Posterior vena cava (tissue), 2 donors: ENCODE measurements around the gene TIMM8B. TPM values are rescaled to one million over a fixed set of nuclear protein-coding genes. Genes with fewer than 3 reads are reported as not detected.

ENCODE experiments used
- DNase-seq: peaks from one replicate; pipeline ENCODE4 v3.0.0-alpha.2; 2020; ENCODE audit warnings: low spot score
- intact Hi-C, 2 donors: fragments of 100-400 bp; cut with DNase I; formaldehyde crosslinking; loops; one replicate each; pipeline versions ENCODE4 v1.14.1 to v1.14.2; 2022 to 2023
- long read RNA-seq, 2 donors: library from polyadenylated mRNA; unstranded; transcript quantifications; one replicate each; pipeline ENCODE4 v2.0.0, GENCODE V29; 2020 to 2021
- total RNA-seq, 2 donors: library from RNA; stranded (reverse); fragmentation: NEBNext Ultra II Directional; extraction: Animal tissue kit (Norgen Biotek cat#: 25700); gene quantifications; one replicate each; pipeline ENCODE4 v1.2.1, GENCODE V29; 2021
- donor health status: DM: yes; HTN: yes; CAD: no.
- donor health status: DM: yes; HTN: yes; CAD: no.

Gene TIMM8B, protein sequence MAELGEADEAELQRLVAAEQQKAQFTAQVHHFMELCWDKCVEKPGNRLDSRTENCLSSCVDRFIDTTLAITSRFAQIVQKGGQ
- total RNA-seq, result 10 to 100 TPM; 53.8 to 64.6 TPM
- long read RNA-seq, donor 1, transcript TIMM8B-201 (2 exons, 819 nt), result major isoform, 16 of 18 reads
- long read RNA-seq, donor 1, partial matches to known transcripts, result 0 of 18 reads
- long read RNA-seq, donor 1, other reads (novel, unspliced or antisense), result 0 of 18 reads
- long read RNA-seq, donor 2, transcript TIMM8B-201 (2 exons, 819 nt), result major isoform, 17 of 21 reads
- long read RNA-seq, donor 2, partial matches to known transcripts, result 0 of 21 reads
- long read RNA-seq, donor 2, other reads (novel, unspliced or antisense), result 2 of 21 reads

DNA sequence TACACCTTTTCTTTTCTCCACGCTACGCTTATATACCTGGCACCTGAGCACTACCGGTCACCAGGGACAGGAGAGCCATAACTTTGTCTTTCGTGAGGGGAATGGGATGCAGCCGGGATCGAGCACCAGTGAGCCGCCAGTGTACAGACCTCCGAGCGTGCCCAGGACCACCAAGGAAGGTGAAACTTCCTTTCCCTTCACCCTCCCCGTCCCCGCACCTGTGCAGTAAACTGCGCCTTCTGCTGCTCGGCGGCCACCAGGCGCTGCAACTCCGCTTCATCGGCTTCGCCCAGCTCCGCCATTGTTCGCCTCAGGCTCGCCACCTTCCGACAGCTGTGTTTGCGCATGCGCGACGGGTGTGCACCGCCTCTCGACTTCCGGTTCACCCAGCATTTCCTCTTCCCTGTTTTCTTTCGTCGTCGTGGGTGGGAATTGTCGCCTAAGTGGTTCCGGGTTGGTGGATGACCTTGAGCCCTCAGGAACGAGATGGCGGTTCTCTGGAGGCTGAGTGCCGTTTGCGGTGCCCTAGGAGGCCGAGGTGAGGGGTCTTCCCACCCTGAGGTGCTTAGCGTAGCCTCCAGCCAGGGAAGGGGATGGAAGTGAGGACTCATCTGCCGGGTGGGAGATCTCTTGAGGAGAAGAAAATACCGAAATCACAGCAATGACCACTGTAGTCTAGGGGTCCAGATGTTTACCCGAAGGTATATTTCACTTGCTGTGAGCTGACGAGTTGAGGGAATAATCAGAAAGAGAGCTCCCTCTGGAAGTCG is at the start of gene TIMM8B, which contains the start of gene SDHD:
Gene TIMM8B (minus strand): TSS at position 335 of the 770 bp plus-strand sequence. CDS start 33 bp downstream, at position 302.
Gene SDHD (plus strand): TSS at position 452 of the 770 bp plus-strand sequence. CDS start 35 bp downstream, at position 487.
- DNase-seq, result peak; percentile 98
- intact Hi-C loops, result no loop called here

GRCh38 chr11:112134473-112134872 is 47.9 kb upstream of the TIMM8B start:
- intact Hi-C loops, result no loop called here
- DNase-seq, result no peak

GRCh38 chr11:112132737-112133136 is 46.2 kb upstream of the TIMM8B start:
- intact Hi-C loops, result no loop called here

GRCh38 chr11:112129656-112130055 is 43.1 kb upstream of the TIMM8B start:
- intact Hi-C loops, result loop anchor here in 1 of 2 donors (1.0 kb wide), 1 partner anchor 9 kb away; no protein-coding TSS in a partner anchor
- DNase-seq, result no peak

More at GRCh38 chr11:112132737-112133136, 46.2 kb upstream of the TIMM8B start:
- no peak for DNase-seq

DNA sequence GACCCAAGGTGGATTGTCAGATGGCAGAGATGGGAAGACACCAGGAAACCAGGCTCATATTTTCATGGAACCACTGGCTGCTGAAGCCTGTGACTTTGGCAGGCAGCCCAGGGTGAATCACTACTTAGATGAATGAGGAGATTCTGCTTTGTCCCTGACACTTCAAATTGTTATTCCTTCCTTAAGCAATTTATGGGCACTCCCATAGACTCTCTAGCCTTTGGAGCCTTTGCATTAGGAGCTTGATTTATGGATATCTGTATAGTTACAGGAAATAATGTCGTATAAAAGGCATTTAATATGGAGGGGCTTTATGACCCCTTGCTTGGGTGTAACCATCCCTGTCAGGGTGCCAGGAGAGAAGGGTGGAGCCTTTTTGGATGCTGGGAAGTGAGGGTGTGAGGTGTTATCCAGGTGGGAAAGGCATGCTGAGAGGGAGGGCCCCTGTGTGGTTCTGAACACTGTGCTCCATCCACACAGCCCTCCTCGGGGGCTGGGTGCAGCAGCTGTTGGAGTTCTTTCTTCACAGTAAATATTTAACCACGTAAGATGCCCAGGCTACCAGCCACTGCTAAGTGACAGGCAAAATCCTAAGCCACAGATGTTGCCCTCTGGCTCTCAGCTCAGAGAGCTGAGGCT is 42.0 kb upstream of the TIMM8B start:
- intact Hi-C loops, result no loop called here
- DNase-seq, result peak; percentile 88

GRCh38 chr11:112127056-112127455 is 40.5 kb upstream of the TIMM8B start:
- no peak for DNase-seq
- intact Hi-C loops, result no loop called here

DNA sequence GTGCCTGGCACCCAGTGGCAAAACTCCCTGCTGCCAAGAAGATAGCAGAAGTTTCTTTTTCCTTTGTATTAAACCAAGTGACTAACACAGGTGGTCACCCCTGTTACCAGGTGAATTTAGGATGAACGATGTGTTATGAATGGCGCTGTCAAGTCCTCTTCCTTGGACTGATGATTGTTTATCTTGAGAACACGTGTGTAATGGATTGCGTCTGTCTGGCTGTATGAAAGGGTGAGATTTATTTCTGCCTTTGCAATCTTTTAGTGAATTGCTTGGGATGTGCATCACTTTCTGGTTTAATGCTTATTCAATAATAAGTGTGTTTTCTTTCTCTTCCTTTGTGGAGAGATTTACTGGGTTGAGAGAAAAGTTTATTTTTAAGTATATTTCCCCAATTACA is 36.6 kb upstream of the TIMM8B start:
- intact Hi-C loops, result no loop called here
- no peak for DNase-seq

DNA sequence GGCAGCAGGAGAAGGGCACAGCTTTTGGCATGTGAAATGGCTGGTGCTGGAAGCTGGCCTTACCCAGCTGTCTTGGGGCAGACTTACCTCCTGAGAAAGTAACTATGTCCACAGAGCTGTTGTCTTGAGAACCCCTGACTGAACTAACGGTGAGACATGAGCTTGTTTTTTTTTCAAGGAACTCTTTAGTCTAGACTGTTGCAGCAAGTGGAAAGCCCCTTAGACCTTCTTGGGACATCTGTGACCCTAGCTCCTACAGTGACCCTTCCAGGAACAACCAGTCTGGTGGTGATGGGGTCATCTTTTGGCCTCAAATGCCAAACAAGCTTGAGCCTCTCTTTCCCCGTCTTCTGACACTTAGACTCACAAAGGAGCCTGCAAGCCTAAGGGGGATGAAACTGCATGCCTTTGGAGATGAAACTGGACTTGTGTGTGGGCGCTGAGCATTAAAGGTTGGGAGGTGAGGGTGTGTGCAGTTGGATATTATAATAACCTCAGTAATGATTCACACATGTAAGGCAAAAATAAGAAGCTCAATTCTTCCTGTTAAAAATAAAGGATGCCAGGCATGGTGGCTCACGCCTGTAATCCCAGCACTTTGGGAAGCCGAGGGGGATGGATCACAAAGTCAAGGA is 35.5 kb upstream of the TIMM8B start:
- intact Hi-C loops, result no loop called here

DNA sequence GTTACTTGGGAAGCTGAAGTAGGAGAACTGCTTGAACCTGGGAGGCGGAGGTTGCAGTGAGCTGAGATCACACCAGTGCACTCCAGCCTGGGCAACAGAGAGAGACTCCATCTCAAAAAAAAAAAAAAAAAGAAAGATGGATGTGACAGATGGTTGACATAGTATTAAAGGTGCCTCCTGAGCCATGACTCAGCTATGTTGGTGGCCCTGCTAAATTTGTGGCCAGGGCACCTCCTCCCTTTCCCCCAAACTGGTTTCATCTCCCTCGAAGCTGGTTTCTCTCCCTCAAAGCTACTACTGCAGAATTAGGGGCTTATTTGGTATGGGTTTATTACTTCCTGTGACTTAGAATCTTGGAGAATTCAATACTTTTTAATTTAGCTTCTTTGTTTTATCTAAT is 31.6 kb upstream of the TIMM8B start:
- intact Hi-C loops, result loop anchor here (10.0 kb wide), 1 partner anchor 47 kb away; the partner anchor contains the start of genes IL18 (in 2 of the 2) and TEX12 (in 2 of the 2)
- DNase-seq, result no peak

More for the DNA sequence above, 35.5 kb upstream of the TIMM8B start:
- DNase-seq, result no peak

DNA sequence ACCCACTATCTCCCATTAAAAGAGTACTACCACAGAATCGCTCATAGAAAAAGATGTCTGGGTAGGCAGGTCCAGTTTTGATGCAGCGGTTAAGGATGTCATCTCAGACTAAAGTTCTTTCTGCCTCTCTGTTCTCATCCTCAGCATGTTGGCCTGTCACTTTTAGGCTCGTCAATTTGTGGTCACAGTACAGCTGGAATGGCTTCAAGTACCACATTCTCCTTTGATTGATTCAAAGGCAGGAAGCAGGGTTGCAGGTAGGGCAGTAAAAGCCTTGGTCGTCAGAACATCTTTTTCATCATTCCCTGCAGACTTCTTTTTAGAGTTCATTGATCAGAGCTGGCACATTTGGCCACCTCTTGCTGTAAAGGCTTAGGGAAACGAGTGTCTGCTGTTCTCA is 28.8 kb upstream of the TIMM8B start:
- intact Hi-C loops, result loop anchor here (10.0 kb wide), 1 partner anchor 49 kb away; the partner anchor contains the start of genes IL18 (in 2 of the 2) and TEX12 (in 2 of the 2)
- no peak for DNase-seq

- no peak for DNase-seq
- intact Hi-C loops, result loop anchor here (10.0 kb wide), 1 partner anchor 50 kb away; the partner anchor contains the start of genes IL18 (in 2 of the 2) and TEX12 (in 2 of the 2)
Observed at GRCh38 chr11:112114460-112114859, 27.9 kb upstream of the TIMM8B start.

- intact Hi-C loops, result loop anchor here (10.0 kb wide), 1 partner anchor 51 kb away; the partner anchor contains the start of genes IL18 (in 2 of the 2) and TEX12 (in 2 of the 2)
- no peak for DNase-seq
Observed at GRCh38 chr11:112113539-112114457, 27.2 kb upstream of the TIMM8B start.

DNA sequence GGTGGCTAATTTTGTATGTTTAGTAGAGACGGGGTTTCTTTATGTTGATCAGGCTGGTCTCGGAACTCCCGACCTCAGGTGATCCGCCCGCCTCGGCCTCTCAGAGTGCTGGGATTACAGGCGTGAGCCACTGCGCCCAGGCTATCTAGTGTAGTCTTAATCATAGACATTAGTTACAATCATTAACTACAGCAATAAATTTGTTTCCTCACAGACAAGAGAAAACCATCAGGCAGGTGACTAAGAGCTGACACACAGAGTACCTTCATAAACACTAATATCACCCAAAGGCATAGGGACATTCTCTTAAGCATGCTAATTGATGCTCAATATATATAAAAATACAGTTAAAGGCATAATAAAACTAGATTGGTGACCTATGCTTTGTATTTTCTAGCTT is 19.5 kb upstream of the TIMM8B start:
- DNase-seq, result no peak
- intact Hi-C loops, result no loop called here

DNA sequence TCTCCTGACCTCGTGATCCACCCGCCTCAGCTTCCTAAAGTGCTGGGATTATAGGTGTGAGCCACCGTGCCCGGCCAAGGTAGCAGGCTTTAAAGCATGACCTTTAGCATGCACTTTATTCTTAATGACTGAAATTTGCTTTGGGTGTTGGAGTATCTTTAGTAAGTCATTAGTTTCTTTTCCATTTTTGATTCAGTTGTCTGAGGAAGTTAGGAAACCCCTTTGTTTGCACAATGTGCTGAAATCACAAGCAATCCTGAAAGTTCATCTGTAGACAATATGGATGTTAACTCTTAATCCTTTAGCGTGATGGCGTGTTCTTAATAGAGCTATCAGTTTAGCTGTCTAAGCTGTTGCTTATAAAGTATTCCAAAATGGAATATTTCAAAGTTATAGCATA is 16.9 kb upstream of the TIMM8B start:
- no peak for DNase-seq
- intact Hi-C loops, result no loop called here

GRCh38 chr11:112100462-112100861 is 13.9 kb upstream of the TIMM8B start:
- intact Hi-C loops, result no loop called here
- DNase-seq, result no peak

GRCh38 chr11:112097734-112098528 is 11.4 kb upstream of the TIMM8B start:
- no peak for DNase-seq
- intact Hi-C loops, result no loop called here

DNA sequence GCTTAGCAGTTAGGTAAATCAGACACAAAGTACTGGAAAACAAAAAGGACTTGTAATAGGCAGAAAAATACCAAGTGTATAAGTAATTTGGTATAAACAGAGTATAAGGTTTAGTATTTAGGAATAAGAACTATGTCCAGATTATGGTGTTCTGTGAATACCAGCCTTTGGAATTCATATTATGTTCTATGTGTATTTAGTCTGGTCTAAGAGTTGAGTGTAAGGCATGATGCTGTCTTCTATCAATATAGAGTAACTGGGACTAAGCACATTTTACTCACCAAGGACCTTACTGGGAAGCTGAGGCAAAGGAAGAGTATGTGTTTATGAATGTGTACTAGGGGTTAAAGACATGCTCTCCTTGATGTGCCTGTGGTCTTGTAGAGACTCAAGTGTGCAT is 9.6 kb upstream of the TIMM8B start:
- DNase-seq, result no peak
- intact Hi-C loops, result no loop called here
